ENCODE results near the gene RPS5. TPM values are rescaled to one million over a fixed set of nuclear protein-coding genes. Genes with fewer than 3 reads are reported as not detected.
A peak's percentile ranks its signal among the peaks of the same experiment; 100 is the strongest.

Gene RPS5
- total and polyA plus RNA-seq, 9 of the 15 experiments (the other 6 are each of a cell fraction or from before 2014, with no cell fraction given): 1,228 to 3,570 (median 2,484) TPM

DNA sequence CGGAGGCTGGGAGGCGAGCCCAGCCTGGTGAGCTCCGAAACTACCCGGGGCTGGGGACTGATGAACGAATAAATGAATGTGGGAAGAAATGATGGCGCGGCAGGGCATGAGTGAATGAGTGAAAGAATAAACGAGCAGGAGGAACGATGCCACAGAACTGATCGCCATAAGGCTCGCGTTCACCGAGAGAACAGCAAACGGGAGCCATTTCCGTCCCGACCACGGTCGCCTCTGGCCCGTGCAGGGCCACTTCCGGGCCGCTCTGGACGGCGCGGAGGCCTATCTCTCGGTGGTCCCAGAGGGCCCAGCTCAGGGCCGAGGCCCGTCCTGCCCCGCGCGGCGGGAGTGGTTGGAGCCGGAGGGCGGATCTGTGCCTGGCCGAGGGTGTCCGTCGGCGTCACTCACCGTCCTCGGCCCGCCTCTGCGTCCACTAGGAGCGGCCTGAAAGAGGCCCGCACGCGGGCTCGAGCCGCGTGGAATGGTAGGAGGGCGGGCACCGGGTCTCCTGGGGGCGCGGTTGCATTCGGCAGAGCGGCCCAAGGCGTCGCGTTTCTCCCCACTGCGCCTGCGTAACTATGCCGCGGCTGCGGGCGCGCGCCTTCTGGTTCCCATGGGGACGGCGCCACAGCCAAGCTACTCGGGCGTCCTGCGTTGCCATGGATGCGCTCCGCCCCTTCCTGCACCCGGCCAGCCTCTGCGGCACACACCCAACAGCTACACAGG lies 24.6 kb upstream of the RPS5 start, which contains the start of gene ZNF497 (continued):
- TF ChIP-seq FOXA1 (IDR thresholded peaks at IDR 0.05; ENCODE audit: borderline replicate concordance): no peak
- TF ChIP-seq, protein P1, sequence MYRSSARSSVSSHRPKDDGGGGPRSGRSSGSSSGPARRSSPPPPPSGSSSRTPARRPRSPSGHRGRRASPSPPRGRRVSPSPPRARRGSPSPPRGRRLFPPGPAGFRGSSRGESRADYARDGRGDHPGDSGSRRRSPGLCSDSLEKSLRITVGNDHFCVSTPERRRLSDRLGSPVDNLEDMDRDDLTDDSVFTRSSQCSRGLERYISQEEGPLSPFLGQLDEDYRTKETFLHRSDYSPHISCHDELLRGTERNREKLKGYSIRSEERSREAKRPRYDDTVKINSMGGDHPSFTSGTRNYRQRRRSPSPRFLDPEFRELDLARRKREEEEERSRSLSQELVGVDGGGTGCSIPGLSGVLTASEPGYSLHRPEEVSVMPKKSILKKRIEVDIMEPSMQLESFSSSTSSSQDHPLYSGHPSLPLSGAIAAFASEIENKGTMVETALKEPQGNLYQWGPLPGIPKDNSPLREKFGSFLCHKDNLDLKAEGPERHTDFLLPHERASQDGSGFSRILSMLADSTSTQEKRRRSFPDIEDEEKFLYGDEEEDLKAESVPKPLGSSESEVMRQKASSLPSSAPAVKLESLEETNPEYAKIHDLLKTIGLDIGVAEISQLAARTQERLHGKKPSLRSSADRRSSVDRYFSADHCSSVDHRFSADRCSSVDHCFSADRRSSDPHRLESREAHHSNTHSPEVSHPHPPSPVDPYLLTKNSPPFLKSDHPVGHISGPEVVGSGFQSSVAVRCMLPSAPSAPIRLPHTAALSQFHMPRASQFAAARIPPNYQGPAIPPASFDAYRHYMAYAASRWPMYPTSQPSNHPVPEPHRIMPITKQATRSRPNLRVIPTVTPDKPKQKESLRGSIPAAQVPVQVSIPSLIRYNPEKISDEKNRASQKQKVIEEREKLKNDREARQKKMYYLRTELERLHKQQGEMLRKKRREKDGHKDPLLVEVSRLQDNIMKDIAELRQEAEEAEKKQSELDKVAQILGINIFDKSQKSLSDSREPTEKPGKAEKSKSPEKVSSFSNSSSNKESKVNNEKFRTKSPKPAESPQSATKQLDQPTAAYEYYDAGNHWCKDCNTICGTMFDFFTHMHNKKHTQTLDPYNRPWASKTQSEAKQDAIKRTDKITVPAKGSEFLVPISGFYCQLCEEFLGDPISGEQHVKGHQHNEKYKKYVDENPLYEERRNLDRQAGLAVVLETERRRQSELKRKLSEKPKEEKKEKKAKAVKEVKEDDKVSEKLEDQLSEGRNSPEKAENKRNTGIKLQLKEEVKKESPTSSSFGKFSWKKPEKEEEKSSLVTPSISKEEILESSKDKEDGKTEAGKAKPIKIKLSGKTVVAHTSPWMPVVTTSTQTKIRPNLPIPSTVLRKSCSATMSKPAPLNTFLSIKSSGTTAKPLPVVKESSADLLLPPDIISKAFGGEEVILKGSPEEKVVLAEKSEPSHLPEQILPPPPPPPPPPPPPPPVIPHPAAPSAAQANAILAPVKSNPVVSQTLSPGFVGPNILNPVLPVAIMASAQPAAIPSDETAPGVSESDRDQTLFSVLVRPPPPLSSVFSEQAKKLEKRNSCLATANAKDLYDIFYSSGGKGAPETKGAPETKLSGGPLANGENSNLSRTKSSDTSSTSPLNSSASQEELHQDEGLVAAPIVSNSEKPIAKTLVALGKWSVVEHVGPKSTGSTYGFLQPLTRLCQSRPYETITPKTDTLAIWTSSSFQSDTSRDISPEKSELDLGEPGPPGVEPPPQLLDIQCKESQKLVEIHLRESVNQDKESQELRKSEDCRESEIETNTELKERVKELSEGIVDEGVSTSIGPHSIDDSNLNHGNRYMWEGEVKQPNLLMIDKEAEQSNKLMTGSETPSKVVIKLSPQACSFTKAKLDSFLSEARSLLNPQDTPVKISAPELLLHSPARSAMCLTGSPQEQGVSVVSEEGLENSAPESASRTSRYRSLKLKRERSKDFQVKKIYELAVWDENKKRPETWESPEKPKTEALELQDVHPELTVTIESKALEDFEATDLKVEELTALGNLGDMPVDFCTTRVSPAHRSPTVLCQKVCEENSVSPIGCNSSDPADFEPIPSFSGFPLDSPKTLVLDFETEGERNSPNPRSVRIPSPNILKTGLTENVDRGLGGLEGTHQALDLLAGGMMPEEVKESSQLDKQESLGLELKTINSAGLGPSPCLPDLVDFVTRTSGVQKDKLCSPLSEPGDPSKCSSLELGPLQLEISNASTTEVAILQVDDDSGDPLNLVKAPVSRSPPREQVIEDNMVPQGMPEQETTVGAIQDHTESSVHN (IDR thresholded peaks at IDR 0.05; ENCODE audit: borderline replicate concordance in 1 of 2, low read depth in 1 of 2): no peak
- TF ChIP-seq KDM1A (IDR thresholded peaks at IDR 0.05): no peak
- TF ChIP-seq RFX1 (IDR thresholded peaks at IDR 0.05): peak; percentile 99
- TF ChIP-seq RFX5 (IDR thresholded peaks at IDR 0.05; ENCODE audit: low read depth, low read length): no peak
- TF ChIP-seq, protein P2, sequence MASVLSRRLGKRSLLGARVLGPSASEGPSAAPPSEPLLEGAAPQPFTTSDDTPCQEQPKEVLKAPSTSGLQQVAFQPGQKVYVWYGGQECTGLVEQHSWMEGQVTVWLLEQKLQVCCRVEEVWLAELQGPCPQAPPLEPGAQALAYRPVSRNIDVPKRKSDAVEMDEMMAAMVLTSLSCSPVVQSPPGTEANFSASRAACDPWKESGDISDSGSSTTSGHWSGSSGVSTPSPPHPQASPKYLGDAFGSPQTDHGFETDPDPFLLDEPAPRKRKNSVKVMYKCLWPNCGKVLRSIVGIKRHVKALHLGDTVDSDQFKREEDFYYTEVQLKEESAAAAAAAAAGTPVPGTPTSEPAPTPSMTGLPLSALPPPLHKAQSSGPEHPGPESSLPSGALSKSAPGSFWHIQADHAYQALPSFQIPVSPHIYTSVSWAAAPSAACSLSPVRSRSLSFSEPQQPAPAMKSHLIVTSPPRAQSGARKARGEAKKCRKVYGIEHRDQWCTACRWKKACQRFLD (CRISPR knock-in tag; IDR thresholded peaks at IDR 0.05): peak; percentile 75
- no peak; the same call in 1 of the 2 replicates for TF ChIP-seq ZNF274 (IDR thresholded peaks at IDR 0.05; ENCODE audit: borderline replicate concordance, low read depth, low read length)
- TF ChIP-seq CAMTA2 (CRISPR knock-in tag; conservative IDR thresholded peaks at IDR 0.05): no peak
- TF ChIP-seq RBM34 (IDR thresholded peaks at IDR 0.05; ENCODE audit: borderline replicate concordance, insufficient read depth, low read length): no peak
- peak; percentile 92 for TF ChIP-seq SAP30 (IDR thresholded peaks at IDR 0.05; ENCODE audit: borderline replicate concordance, insufficient read depth, low read depth, low read length, poor library complexity, severe bottlenecking)
- TF ChIP-seq EGR1 (conservative IDR thresholded peaks at IDR 0.05): no peak
- TF ChIP-seq, protein P3, sequence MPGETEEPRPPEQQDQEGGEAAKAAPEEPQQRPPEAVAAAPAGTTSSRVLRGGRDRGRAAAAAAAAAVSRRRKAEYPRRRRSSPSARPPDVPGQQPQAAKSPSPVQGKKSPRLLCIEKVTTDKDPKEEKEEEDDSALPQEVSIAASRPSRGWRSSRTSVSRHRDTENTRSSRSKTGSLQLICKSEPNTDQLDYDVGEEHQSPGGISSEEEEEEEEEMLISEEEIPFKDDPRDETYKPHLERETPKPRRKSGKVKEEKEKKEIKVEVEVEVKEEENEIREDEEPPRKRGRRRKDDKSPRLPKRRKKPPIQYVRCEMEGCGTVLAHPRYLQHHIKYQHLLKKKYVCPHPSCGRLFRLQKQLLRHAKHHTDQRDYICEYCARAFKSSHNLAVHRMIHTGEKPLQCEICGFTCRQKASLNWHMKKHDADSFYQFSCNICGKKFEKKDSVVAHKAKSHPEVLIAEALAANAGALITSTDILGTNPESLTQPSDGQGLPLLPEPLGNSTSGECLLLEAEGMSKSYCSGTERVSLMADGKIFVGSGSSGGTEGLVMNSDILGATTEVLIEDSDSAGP (CRISPR knock-in tag; IDR thresholded peaks at IDR 0.05): no peak
- TF ChIP-seq RAD51 (IDR thresholded peaks at IDR 0.05; ENCODE audit: borderline replicate concordance, low read depth): no peak
- no peak for TF ChIP-seq ZSCAN29 (IDR thresholded peaks at IDR 0.05)
